ENCODE results near the gene ATP6V1G1.

DNA sequence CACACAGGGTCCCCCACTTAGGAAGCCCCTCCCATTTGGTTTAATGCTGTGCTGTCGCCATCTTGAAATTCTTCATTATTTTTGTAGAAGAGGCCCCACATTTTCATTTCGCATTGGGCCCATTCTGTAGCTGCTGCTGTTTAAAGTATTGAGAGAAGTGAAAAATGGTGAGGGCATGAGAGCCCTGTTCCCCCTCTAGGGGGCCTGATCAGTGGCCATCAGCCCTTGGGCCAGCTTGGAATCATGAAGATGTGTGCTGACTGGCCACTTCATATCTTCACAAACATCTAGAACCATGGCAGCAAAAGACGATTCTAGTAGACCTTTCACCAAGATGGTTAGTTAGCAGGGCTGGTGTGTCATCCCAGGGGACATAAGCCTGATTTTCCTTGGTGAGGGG, 26.8 kb downstream of the ATP6V1G1 start:
- TF ChIP-seq, protein P1, sequence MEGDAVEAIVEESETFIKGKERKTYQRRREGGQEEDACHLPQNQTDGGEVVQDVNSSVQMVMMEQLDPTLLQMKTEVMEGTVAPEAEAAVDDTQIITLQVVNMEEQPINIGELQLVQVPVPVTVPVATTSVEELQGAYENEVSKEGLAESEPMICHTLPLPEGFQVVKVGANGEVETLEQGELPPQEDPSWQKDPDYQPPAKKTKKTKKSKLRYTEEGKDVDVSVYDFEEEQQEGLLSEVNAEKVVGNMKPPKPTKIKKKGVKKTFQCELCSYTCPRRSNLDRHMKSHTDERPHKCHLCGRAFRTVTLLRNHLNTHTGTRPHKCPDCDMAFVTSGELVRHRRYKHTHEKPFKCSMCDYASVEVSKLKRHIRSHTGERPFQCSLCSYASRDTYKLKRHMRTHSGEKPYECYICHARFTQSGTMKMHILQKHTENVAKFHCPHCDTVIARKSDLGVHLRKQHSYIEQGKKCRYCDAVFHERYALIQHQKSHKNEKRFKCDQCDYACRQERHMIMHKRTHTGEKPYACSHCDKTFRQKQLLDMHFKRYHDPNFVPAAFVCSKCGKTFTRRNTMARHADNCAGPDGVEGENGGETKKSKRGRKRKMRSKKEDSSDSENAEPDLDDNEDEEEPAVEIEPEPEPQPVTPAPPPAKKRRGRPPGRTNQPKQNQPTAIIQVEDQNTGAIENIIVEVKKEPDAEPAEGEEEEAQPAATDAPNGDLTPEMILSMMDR (IDR thresholded peaks at IDR 0.05): no peak
- TF ChIP-seq EP300 (IDR thresholded peaks at IDR 0.05) (no peak), POLR2A (IDR thresholded peaks at IDR 0.05) (no peak), POLR2AphosphoS5 (IDR thresholded peaks at IDR 0.05) (no peak)

Measured in upper lobe of left lung (tissue), 4 donors.